Medulla oblongata (tissue), 1 donor: ENCODE results near the gene PCDHB4.
"Not testable (repeated sequence)": the region's sequence is repeated elsewhere in the genome, so short reads cannot be mapped to it uniquely, and the experiment has no call there.

ENCODE experiments used
- DNase-seq: peaks from one replicate; pipeline ENCODE4 v3.0.0-alpha.2; 2015; ENCODE audit errors: extremely low spot score

PCDHB4 gene

DNA sequence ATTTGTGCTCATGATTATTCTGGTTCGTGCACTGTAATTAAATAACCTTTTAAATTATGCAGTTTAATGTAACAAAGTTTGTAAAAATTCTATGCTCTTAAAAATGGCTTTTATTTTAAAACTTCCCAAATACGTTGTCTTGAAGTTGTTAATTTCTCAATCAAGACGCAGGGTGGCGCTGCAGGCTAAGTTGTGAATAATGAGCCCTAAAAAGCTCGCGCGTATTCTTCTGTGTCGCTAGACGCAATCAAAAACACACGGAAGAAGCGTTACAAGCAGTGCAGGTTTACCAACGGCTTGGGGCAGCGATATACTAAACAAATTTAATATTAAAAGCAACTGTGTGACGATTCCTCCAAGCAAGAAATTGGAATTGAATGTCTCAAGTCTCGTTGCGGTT is at the start of gene PCDHB4:
TSS of gene PCDHB4 (plus strand) at position 256 of the 400 bp plus-strand sequence. CDS start 181 bp downstream, outside the sequence.
- peak; percentile 73 for DNase-seq

DNA sequence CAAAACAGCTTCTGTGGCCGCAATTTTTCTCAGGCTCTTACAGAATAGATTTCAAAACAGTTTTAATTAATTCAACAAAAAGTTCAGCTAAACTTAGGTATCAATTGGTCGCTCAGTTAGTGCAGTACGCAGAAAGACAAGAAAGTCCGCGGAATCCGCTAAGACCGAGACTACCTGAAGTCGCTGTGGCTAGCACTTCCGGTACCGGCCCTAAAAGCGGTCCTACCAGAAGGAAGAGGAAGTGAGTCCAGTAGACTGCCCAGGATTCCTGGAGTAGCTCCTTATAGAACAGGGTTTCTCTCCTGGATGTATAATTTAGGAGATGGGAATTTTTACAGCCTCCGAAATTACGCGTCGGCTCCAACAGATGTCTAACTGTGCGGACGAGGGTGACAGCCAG is 43.8 kb upstream of the PCDHB4 start:
- no peak for DNase-seq

DNA sequence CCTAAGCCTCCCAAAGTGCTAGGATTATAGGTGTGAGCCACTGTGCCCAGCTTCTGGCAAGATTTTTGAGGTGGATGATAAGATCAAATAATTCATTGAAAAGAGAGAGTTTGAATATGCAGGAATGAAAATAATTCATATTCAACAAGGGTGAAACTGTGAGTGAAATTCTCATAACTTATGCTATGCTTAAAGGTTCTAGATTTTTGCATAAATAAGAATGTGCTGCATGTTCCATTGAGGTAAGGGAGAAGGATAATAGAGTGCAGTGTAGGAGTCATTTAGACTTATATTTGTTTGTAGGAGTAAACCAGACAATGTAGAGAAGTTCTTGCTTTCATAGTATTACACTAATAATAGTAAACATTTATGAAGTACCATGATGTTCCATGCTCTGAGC is 39.4 kb upstream of the PCDHB4 start:
- DNase-seq = no peak

DNA sequence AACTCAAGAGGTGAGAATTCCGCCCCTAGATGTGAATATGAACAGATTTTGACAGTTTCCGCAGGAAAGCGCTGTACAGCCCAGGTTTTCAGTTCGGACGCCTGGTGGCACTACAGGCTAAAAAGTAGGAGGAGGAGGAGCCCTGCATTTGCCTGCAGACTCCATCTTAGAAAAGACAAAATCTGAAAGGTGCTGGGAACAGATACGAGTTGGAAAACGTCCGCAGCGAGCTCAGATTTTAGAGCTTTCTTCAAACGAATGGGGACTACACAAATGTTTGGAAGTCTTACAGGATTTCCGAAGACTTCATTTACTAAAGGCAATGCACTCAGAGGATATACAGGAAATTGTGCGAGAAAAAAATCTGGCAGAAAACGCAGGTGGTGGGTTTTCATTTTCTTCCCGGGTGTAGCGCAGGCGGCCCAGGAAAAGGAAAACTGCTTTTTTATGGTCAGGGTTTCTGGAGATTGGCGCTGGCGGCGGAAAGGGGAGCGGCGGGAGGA is 37.1 kb upstream of the PCDHB4 start:
- DNase-seq = peak; percentile 87

DNA sequence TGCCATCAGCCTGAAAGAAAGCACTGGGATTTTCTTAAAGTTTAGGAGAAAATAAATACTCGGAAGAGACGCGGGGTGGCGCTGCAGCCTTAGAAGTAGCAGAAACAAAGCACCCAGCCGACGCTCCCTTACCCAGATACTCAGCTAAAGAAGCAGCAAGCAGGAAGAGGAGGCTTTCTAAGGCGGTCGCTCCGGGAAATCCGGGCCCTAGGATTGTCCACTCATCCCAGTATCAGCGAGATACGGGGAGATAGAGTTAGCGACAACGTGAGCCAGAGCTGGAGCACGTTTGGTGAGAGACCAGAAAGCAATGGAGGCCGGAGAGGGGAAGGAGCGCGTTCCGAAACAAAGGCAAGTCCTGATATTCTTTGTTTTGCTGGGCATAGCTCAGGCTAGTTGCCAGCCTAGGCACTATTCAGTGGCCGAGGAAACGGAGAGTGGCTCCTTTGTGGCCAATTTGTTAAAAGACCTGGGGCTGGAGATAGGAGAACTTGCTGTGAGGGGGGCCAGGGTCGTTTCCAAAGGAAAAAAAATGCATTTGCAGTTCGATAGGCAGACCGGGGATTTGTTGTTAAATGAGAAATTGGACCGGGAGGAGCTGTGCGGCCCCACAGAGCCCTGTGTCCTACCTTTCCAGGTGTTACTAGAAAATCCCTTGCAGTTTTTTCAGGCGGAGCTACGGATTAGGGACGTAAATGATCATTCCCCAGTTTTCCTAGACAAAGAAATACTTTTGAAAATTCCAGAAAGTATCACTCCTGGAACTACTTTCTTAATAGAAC is 26.9 kb upstream of the PCDHB4 start, which contains the start of gene PCDHB2:
TSS of gene PCDHB2 (plus strand) at position 135 of the 782 bp plus-strand sequence. CDS start at position 311, 176 bp downstream.
- DNase-seq = peak; percentile 20

DNA sequence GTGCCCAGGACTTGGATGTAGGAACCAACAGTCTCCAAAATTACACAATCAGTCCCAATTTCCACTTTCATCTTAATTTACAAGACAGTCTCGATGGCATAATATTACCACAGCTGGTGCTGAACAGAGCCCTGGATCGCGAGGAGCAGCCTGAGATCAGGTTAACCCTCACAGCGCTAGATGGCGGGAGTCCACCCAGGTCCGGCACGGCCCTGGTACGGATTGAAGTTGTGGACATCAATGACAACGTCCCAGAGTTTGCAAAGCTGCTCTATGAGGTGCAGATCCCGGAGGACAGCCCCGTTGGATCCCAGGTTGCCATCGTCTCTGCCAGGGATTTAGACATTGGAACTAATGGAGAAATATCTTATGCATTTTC is 26.4 kb upstream of the PCDHB4 start:
- DNase-seq = no peak

DNA sequence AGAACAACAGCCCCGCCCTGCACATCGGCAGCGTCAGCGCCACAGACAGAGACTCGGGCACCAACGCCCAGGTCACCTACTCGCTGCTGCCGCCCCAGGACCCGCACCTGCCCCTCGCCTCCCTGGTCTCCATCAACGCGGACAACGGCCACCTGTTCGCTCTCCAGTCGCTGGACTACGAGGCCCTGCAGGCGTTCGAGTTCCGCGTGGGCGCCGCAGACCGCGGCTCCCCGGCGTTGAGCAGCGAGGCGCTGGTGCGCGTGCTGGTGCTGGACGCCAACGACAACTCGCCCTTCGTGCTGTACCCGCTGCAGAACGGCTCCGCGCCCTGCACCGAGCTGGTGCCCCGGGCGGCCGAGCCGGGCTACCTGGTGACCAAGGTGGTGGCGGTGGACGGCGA is 25.4 kb upstream of the PCDHB4 start:
- DNase-seq = not testable (repeated sequence)

DNA sequence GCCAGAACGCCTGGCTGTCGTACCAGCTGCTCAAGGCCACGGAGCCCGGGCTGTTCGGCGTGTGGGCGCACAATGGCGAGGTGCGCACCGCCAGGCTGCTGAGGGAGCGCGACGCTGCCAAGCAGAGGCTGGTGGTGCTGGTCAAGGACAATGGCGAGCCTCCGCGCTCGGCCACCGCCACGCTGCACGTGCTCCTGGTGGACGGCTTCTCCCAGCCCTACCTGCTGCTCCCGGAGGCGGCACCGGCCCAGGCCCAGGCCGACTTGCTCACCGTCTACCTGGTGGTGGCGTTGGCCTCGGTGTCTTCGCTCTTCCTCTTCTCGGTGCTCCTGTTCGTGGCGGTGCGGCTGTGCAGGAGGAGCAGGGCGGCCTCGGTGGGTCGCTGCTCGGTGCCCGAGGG is 25.0 kb upstream of the PCDHB4 start:
- not testable (repeated sequence) for DNase-seq

DNA sequence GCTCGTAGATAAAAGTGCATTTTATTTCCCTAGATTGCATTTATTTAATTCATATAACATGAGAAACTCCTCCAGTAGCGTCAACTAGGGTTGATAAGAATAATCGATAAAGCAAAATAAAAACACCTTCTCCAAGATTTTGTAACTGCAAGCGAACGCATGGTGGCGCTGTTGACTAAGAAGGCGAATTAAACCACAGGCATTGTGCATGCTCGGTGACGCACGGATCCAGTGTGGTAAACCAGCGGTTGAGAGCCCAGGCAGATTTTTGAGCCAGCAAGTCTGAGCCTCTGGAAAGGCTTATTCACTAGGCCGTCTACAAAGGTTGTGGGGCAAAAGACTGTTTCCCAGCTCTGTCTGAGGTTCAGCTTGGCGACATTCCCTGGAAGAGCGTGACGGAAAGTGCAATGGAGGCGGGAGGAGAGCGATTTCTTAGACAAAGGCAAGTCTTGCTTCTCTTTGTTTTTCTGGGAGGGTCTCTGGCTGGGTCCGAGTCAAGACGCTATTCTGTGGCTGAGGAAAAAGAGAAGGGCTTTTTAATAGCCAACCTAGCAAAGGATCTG is 21.3 kb upstream of the PCDHB4 start, which contains the start of gene PCDHB3:
TSS of gene PCDHB3 (plus strand) at position 231 of the 563 bp plus-strand sequence. CDS start at position 408, 177 bp downstream.
- DNase-seq = peak; percentile 44

DNA sequence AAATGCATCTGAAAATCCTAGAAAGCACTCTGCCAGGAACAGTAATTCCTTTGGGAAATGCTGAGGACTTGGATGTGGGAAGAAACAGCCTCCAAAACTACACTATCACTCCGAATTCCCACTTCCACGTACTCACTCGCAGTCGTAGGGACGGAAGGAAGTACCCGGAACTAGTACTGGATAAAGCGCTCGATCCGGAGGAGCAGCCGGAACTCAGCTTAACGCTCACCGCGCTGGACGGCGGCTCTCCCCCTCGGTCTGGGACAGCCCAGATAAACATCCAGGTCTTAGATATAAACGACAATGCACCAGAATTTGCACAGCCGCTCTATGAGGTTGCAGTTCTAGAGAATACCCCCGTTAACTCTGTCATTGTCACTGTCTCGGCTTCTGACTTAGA is 20.6 kb upstream of the PCDHB4 start:
- no peak for DNase-seq

DNA sequence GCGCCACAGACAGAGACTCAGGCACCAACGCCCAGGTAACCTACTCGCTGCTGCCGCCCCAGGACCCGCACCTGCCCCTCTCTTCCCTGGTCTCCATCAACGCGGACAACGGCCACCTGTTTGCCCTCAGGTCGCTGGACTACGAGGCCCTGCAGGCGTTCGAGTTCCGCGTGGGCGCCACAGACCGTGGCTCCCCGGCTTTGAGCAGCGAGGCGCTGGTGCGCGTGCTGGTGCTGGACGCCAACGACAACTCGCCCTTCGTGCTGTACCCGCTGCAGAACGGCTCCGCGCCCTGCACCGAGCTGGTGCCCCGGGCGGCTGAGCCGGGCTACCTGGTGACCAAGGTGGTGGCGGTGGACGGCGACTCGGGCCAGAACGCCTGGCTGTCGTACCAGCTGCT is 19.5 kb upstream of the PCDHB4 start:
- not testable (repeated sequence) for DNase-seq

DNA sequence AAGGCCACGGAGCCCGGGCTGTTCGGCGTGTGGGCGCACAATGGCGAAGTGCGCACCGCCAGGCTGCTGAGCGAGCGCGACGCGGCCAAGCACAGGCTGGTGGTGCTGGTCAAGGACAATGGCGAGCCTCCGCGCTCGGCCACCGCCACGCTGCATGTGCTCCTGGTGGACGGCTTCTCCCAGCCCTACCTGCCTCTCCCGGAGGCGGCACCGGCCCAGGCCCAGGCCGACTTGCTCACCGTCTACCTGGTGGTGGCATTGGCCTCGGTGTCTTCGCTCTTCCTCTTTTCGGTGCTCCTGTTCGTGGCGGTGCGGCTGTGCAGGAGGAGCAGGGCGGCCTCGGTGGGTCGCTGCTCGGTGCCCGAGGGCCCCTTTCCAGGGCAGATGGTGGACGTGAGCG is 19.1 kb upstream of the PCDHB4 start:
- not testable (repeated sequence) for DNase-seq

DNA sequence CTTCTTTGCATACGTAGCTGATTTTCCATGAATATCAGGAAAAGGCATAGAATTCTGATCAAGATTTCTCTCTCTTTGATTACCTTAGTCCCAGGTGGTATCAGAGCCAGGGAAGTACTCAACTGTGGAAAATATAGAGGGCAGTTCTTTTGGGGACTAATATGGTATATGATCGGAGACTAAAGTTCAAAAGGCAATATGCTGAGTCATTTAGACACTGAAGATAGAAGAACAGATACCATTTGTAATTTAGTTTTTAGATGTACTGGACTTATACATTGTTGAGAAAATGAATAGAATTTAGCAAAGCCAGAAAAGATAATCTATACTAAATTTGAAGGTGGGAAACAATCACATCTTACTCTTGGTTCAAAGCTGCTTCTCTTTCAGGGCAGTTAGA is 16.3 kb upstream of the PCDHB4 start:
- DNase-seq = no peak

DNA sequence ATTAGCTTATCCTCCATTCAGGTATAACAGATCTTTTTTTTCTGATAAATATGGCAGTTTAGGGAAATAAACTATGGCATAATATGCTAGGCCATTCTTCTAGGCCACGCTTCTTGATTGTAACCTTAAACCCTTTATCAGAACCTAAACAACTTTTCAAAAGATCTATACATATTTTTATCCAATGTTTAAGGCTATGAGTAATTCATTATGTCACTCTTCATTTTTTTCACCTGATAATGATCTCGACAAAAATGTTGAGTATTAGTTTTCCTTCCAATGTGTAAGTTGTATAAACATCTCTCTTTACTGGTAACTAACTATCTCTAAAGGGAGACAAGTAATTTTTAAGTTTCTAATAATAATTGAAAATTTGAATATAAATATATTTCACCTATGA is 2.4 kb upstream of the PCDHB4 start:
- no peak for DNase-seq

DNA sequence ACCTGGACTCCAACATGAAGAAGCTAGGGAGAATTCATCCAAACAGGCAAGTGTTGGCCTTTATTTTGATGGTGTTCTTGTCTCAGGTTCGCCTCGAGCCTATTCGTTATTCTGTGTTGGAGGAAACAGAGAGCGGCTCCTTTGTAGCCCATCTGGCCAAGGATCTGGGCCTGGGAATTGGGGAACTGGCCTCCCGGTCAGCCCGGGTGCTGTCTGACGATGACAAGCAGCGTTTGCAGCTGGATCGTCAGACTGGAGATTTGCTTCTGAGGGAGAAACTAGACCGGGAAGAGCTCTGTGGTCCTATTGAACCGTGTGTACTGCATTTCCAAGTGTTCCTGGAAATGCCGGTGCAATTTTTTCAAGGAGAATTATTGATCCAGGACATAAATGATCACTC is 367 bp downstream of the PCDHB4 start:
- DNase-seq = no peak

DNA sequence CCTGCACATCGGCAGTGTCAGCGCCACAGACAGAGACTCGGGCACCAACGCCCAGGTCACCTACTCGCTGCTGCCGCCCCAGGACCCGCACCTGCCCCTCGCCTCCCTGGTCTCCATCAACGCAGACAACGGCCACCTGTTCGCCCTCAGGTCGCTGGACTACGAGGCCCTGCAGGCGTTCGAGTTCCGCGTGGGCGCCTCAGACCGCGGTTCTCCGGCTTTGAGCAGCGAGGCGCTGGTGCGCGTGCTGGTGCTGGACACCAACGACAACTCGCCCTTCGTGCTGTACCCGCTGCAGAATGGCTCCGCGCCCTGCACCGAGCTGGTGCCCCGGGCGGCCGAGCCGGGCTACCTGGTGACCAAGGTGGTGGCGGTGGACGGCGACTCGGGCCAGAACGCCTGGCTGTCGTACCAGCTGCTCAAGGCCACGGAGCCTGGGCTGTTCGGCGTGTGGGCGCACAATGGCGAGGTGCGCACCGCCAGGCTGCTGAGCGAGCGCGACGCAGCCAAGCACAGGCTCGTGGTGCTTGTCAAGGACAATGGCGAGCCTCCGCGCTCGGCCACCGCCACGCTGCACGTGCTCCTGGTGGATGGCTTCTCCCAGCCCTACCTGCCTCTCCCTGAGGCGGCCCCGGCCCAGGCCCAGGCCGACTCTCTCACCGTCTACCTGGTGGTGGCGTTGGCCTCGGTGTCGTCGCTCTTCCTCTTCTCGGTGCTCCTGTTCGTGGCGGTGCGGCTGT is 1.9 kb downstream of the PCDHB4 start:
- not testable (repeated sequence) for DNase-seq

DNA sequence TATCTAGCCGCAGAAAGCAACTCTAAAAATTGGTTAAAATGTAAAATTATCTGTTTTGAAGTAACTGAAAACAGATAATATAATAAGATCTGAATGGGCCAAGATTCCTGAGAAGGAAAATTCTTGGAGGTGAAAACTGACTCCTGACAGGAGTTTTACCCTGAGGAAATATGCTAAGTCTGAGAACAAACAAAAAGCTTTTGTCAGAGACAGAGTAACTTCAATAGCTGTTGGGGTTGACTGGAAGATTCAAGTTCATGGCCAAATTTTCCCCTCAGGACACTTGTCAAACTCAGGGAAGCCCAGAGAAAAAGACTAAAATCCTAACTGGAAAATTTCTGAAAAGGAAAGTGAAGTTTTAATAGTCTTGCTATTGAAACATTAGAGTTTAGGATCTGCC is 5.7 kb downstream of the PCDHB4 start:
- DNase-seq = no peak

DNA sequence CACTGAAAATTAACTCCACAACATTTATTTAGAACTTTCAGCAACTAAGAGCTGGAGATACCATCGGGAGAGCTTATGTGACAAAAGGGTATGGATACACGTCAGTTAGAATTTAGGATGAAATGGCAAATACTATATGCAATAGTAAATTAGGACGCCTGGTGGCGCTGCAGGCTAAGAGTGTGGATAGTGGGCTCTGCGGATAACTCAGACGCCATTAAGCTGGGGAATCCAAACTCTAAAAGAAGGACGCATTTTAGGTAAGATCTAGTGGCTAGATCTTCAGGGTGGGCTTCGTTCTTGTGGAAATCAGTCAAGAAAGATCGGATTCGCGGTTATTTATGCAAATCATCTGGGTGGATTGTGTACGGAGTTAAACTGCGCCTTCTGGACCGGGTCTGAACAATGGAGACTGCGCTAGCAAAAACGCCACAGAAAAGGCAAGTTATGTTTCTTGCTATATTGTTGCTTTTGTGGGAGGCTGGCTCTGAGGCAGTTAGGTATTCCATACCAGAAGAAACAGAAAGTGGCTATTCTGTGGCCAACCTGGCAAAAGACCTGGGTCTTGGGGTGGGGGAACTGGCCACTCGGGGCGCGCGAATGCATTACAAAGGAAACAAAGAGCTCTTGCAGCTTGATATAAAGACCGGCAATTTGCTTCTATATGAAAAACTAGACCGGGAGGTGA is 13.6 kb downstream of the PCDHB4 start, which contains the start of gene PCDHB5:
TSS of gene PCDHB5 (plus strand) at position 177 of the 688 bp plus-strand sequence. CDS start at position 406, 229 bp downstream.
- peak; percentile 26 for DNase-seq

DNA sequence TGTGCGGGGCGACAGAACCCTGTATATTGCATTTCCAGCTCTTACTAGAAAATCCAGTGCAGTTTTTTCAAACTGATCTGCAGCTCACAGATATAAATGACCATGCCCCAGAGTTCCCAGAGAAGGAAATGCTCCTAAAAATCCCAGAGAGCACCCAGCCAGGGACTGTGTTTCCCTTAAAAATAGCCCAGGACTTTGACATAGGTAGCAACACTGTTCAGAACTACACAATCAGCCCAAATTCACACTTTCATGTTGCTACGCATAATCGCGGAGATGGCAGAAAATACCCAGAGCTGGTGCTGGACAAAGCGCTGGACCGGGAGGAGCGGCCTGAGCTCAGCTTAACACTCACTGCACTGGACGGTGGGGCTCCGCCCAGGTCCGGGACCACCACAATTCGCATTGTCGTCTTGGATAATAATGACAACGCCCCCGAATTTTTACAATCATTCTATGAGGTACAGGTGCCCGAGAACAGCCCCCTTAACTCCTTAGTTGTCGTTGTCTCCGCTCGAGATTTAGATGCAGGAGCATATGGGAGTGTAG is 14.2 kb downstream of the PCDHB4 start:
- DNase-seq = no peak

DNA sequence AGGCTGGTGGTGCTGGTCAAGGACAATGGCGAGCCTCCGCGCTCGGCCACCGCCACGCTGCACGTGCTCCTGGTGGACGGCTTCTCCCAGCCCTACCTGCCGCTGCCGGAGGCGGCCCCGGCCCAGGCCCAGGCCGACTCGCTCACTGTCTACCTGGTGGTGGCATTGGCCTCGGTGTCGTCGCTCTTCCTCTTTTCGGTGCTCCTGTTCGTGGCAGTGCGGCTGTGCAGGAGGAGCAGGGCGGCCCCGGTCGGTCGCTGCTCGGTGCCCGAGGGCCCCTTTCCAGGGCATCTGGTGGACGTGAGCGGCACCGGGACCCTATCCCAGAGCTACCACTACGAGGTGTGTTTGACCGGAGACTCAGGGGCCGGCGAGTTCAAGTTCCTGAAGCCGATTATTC is 15.7 kb downstream of the PCDHB4 start:
- not testable (repeated sequence) for DNase-seq

DNA sequence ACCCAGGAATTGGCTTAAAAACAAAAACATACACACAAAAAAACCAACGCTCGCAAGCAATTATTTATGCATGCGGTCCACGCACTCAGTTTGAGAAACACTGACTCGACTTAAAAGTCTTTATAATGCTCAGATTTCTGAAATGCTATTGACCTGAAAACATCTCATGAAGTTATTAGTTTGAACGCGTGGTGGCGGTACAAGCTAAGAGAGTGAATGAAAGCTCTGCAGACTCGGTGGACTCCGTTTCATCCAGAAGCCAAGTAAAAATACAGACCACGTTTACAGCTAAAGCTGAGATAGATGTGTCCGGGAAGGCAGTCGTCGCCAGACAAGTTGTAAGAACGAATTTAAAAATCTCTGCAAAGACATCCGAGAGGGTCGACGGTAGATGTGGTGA is 28.2 kb downstream of the PCDHB4 start, which contains the start of gene PCDHB6:
TSS of gene PCDHB6 (plus strand) at position 246 of the 400 bp plus-strand sequence. CDS start 201 bp downstream, outside the sequence.
- DNase-seq = peak; percentile 17
